HEK293T (cell line): ENCODE data around the gene WDR45B.

Experiments used
- ARNT ChIP-seq: fragments of 450-650 bp; IDR thresholded peaks from 2 replicates; pipeline ENCODE4 v1.6.1; 2017; ENCODE audit warnings: mild to moderate bottlenecking
- CTBP1 ChIP-seq: fragments of 450-650 bp; IDR thresholded peaks from 2 replicates; pipeline ENCODE4 v1.6.1; 2016; ENCODE audit warnings: borderline replicate concordance
- ELF4 ChIP-seq: fragments of 450-650 bp; IDR thresholded peaks from 2 replicates; pipeline ENCODE4 v1.6.1; 2017; ENCODE audit warnings: antibody characterized with exemption
- FOXA1 ChIP-seq: fragments of 450-650 bp; IDR thresholded peaks from 2 replicates; pipeline ENCODE4 v1.6.1; 2016; ENCODE audit warnings: mild to moderate bottlenecking
- FOXK2 ChIP-seq: fragments of 450-650 bp; IDR thresholded peaks from 2 replicates; pipeline ENCODE4 v1.6.1; 2016; ENCODE audit warnings: mild to moderate bottlenecking
- FOXM1 ChIP-seq: fragments of 450-650 bp; IDR thresholded peaks from 2 replicates; pipeline ENCODE4 v1.6.1; 2017; ENCODE audit warnings: mild to moderate bottlenecking, borderline replicate concordance
- L3MBTL2 ChIP-seq: fragments of 450-650 bp; conservative IDR thresholded peaks from 2 replicates; pipeline ENCODE4 v1.6.1; 2016; ENCODE audit warnings: mild to moderate bottlenecking
- LEF1 ChIP-seq: fragments of 450-650 bp; IDR thresholded peaks from 2 replicates; pipeline ENCODE4 v1.6.1; 2017; ENCODE audit warnings: mild to moderate bottlenecking, borderline replicate concordance
- NFRKB ChIP-seq: fragments of 450-650 bp; IDR thresholded peaks from 2 replicates; pipeline ENCODE4 v1.6.1; 2016; ENCODE audit warnings: mild to moderate bottlenecking, moderate library complexity
- SP1 ChIP-seq: fragments of 450-650 bp; IDR thresholded peaks from 2 replicates; pipeline ENCODE4 v1.6.1; 2017
- SUZ12 ChIP-seq: fragments of 450-650 bp; IDR thresholded peaks from 2 replicates; pipeline ENCODE4 v1.6.1; 2016; ENCODE audit warnings: mild to moderate bottlenecking
- TARDBP ChIP-seq: fragments of 450-650 bp; IDR thresholded peaks from 2 replicates; pipeline ENCODE4 v1.6.1; 2016
- ZNF384 ChIP-seq: fragments of 450-650 bp; IDR thresholded peaks from 2 replicates; pipeline ENCODE4 v1.6.1; 2016

- TF ChIP-seq SP1 (no peak), L3MBTL2 (no peak), FOXM1 (no peak), CTBP1 (no peak), NFRKB (no peak), ELF4 (no peak), SUZ12 (no peak), LEF1 (no peak), ZNF384 (no peak), TARDBP (no peak), FOXK2 (no peak), FOXA1 (no peak), ARNT (no peak)
Observed at GRCh38 chr17:82657926-82658325, 9.7 kb upstream of the WDR45B start.
